GM21515 (cell line): ENCODE data around the gene ILRUN.
"Not testable (repeated sequence)": the region's sequence is repeated elsewhere in the genome, so short reads cannot be mapped to it uniquely, and the experiment has no call there.

ENCODE experiments used
- ATAC-seq: cut with Tn5 transposase; IDR thresholded peaks from one replicate; pipeline ENCODE4 v1.9.1; 2021; ENCODE audit not compliant: unreplicated experiment

The ILRUN gene

DNA sequence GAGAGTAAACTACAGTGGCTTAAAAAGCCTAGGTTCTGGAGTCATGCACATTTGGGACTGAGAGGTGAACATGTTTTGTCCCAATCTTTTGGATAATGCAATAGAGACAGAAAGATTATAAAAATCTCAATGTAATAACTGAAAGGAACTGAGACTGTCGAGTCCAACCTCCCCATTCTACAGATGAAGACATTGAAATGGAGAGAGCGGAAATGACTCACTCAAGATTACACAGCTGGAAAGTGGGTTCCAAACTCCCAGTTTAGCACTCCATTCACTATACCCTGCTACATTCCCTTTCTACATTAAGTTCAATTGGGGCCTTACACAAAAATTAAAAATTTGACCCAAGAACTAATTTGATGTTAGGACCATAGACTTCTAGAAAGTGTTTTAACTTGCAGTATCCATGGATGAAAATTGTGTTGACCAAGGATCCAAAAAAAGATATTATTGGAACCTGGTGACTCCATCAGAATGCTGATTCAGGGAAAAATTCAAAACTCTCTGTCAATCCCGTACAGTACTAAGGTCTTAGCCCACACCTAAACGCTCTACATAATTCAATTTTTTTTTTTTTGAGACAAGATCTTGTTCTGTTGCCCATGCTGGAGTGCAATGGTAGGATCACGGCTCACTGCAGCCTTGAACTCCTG lies 1.5 kb upstream of the ILRUN start:
- ATAC-seq = no peak

DNA sequence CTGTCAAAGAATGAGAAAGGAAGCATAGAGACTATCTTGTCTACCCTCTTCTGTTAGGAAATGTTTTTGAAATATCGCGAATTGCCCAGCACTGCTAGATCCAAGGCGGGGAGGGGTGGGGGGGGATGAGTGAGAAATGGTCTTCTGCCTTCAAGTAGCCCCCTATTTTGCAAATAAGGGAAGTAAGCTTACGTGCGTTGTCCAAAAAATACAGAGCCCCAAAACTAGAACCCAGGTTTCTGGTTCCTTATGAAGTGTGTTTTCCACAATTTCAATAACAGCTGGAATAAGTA lies 923 bp upstream of the ILRUN start:
- ATAC-seq = no peak

DNA sequence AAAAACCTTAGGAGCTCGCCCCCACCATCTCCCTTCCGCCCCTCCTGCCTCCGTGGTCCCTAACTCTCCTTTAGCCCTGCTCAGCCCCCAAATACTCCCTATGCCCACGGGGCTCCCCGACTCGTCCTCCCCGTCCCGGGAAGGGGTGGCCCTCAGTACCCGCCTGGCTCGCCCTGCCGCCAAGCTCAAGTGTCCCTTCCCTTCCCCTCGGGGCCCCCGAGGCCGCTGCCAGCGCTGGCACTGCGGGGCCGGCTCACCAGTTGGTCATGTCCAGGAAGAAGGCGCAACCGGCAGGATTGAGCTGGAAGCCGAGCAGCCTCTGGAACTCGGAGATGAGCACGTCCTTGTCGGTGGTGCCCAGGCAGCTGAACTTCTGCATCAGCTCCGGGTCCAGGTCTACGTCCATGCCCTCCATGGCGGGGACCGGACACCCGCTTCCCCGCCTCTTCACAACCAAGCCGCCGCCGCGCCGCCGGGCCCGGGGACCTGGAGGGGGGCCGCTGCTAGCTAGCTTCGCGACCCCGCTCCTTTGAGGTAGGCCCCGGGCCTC lies 303 bp downstream of the ILRUN start:
- ATAC-seq = peak; percentile 29

DNA sequence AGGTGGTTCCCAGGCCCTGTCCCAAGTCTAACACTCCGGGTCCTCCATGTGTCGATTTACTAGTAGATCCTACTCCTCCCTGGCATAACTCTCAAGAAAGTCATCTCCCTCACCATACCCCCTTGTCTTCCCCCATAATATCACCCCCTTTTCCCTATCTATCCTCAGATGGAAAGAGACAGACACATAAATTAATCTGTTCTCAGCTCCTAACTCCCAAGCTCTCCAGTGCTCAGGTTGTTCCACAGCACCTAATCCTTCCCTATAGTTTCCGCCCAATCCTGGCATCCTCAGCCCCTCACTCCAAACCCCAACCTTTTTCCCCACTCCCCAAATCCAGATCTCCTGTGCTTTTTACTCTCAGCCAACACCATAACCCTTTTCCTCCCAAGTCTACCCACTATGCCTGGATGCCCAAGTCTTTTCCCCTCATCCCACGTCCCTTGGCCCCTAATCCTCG lies 808 bp downstream of the ILRUN start:
- ATAC-seq = no peak

DNA sequence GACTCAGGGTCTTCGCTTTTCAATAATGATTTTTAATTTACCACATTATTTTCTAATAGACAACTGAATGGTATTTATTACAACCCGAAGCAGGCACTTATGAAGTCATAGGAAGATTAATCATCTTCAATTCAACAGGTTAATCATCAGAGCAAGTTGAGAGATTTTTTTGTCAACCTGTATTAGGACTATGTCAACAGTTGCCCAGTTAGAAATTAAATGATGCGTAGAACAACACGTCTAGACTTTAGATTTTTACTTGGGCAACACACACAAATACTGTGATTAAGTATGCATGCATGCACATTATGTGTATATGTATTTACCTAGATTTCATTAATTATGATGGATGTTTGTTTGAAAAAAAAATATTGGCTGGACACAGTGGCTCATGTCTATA lies 4.3 kb downstream of the ILRUN start:
- no peak for ATAC-seq

DNA sequence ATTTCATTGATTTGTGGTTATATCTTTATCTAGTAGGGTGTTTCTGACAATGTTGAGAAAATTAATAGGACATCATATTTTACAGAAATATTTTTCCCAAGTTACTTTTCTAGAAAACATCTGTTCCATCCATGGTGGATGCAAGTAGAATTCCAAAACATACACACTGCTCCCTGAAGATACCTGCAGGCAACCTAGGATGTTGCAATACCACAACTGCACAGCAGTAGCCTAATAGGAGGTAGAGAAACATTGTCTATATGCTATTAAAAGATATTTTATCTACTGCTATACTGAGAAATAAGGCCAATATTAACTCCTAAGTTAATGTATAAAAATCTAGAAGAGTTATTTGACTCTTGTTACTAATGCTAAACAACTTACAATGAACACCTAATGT lies 6.8 kb downstream of the ILRUN start:
- no peak for ATAC-seq

DNA sequence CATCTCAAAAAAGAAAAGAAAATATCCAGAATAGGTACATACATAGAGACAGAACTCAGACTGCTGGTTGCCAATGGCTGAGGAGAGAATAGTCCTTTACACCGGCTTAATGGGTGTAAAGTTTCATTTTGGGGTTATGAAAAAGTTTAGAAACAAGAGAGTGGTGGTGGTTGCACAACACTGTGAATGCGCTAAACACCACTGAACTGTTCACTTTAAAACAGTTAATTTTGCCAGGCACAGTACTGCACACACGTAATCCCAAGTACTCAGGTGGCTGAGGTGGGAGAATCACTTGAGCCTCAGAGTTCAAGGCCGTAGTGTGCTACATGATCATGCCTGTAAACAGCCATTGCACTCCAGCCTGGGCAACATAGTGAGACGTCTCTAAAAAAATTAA lies 7.6 kb downstream of the ILRUN start:
- ATAC-seq = no peak

DNA sequence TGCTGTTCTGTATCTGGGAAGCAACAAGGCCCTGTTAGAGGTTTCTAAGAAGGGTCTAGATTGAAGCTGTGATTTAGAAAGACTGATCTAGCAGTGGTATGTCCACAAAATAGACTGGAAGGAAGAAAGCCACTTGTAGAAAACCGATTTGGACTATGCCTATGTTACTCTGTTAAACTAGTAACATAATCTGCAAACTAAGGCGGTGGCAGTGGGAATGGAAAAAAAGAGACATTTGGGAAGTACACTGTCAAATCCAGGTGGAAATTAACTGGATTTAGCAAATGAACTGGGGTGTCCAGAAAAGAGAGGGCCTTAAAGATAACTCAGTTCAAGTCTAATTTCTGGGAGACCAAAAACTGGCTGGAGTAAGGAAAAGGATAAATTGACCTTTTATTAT lies 11.6 kb downstream of the ILRUN start:
- ATAC-seq = no peak

DNA sequence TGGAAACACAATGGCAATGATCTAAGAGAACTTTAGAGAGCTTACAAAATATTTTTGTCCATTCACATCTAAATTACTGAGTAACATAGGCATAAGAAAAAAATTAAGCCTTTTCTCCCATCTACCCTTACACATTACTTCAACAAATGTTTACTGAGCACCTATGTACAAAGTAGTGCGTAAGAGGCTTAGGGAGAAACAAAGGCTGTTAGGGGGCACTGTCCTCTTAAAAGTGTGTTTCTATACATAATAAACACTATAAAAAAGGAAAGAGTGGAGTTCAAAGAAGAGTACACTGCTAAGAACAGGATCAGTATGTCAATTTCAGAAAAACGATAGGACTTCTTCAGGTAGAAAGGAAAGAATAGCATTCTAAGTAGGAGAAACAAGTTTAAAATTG lies 12.2 kb downstream of the ILRUN start:
- no peak for ATAC-seq

DNA sequence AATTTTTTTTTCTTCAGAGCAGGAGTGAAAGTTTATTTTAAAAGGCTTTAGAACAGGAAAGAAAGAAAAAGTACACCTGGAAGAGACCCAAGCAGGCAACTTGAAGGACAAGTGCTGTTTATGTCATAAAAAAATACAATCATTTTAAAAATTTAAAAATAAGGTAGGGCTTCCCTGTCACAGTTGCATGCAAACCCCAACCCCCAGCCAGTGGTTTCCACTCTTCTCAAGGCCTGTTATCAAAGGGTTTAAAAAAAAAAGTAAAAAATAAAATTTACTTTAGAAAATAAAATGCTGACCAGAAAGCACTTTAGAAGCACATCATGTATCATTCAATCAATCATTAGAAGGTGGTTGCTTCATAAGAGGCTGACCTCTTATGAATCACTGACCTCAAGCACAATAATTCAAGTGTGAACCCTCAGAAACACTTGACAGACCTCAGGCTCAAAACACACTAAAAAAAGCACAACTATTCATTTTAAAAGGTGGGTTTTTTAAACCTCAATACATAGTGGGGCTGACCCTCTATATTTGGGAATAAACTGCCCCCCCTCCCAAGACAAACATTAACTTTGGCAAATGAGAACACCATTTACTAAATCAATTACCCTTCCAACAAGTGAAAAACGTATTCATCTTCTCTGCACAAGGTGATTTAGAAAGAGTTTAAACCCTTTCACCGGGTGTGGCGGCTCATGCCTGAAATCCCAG lies 15.6 kb downstream of the ILRUN start:
- ATAC-seq = no peak

DNA sequence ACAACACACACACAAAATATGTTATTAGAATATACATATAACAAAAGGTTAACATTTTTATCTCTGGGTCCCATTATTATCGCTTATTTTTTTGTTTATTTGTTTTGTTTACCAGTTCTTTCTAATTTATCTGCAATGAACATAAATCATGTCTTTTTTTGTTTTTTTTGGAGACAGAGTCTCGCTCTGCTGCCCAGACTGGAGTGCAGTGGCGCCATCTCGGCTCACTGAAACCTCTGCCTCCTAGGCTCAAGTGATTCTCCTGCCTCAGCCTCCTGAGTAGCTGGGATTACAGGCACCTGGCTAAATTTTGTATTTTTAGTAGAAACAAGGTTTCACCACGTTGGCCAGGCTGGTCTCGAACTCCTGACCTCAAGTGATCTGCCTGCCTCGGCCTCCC lies 16.3 kb downstream of the ILRUN start:
- not testable (repeated sequence) for ATAC-seq

DNA sequence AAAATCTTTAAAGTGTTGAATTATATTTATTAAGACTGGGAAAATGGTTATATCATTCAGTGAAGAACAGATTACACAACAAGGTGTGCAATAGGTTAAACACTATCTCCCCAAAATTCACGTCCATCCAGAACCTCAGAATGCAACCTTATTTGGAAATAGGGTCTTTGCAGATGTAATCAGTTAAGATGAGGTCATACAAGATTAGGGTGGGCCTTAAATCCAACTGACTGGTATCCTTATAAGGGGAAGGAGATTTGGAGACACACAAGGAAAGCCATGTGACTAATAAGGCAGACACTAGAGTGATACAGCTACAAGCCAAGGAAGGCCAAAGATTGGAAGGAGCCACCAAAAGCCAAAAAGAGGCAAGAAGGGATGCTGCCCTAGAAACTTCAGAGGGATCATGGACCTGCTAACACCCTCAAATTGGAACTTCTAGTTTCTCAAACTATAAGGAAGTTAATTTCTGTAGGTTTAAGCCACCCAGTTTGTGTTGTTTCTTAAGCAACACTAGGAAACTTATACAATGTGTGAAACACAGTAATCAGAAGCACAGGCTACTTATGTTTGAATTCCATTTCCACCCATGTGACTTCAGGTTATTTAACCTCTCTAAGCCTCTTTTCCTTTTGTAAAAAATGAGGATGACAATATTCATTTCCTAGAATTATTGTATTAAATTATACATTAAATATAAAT lies 16.9 kb downstream of the ILRUN start:
- no peak for ATAC-seq

DNA sequence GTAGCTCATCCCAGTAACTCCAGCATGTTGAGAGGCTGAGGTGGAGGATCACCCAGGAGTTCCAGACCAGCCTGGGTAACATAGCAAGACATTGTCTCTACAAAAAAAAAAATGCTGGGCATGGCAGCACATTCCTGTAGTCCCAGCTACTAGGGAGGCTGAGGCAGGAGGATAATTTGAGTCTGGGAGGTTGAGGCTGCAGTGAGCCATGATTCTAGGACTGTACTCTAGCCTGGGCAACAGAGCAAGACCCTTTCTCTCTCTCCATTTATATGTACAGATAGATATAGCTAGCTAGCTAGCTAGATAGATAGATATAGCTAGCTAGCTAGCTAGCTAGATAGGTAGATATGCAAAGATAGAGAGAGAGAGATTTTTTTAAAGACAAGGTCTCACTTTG lies 20.4 kb downstream of the ILRUN start:
- no peak for ATAC-seq

DNA sequence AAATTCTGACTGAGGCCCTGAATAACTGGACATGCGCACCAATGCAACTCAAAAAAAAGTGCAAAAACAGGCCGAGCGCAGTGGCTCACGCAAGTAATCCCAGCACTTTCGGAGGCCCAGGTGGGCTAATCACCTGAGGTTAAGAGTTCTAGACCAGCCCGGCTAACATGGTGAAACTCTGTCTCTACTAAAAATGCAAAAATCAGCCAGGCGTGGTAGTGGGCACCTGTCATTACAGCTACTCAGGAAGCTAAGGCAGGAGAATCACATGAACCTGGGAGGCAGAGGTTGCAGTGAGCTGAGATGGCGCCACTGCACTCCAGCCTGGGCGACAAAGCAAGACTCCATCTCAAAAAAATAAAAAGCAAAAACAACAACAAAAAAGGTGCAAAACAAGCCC lies 21.6 kb downstream of the ILRUN start:
- ATAC-seq = not testable (repeated sequence)

DNA sequence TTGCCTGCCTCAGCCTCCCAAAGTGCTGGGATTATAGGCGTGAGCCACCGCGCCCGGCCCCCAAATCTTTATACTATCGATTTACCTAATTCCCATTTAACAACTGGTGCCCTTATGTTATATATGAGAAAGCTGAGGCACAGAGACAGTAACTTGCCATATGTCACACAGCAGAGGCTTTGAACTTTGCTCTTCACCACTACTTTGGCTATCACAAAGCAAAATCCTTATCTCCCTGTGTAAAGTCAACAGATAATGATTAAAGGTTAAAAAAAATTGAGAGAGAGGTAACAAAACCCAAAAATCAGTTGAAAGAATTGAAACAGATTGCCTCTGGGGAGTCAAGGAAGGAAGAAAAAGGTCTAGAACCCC lies 22.3 kb downstream of the ILRUN start:
- ATAC-seq = no peak

DNA sequence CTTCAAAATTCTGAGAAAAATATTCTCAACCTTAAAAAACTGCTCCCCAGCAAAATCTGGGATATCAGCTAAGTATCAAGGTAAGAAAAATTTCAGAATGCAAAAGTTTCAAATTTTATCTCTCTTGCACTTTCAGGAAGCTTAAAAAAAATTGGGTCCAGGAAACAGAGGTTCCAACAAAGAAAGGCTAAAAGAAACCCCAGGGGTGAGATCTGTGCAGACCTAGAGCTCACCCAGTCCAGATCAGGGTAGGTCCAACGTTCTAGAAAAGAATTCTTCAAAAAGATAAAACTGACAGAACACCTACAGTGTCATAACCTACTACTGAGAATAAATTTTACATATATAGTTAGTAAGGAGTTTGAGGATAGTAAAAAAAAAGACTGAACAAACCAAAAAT lies 23.5 kb downstream of the ILRUN start:
- ATAC-seq = no peak

DNA sequence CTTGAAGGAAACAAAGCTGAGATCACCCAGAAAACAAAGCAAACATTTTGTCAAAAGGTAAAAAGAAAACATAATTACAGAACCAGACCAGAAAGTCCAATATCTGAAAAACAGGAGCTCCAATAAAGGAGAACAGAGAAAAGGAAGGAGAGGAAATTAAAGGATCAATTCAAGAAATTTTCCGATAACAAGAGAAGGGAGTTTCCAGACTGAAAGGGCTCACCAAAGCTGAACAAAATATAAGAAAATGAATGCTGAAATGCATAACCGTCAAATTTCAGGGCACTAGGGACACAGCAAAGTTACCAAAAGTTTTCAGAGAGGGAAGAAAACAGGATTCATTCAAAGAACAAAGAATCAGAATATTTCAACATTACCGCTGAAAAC lies 23.9 kb downstream of the ILRUN start:
- no peak for ATAC-seq

DNA sequence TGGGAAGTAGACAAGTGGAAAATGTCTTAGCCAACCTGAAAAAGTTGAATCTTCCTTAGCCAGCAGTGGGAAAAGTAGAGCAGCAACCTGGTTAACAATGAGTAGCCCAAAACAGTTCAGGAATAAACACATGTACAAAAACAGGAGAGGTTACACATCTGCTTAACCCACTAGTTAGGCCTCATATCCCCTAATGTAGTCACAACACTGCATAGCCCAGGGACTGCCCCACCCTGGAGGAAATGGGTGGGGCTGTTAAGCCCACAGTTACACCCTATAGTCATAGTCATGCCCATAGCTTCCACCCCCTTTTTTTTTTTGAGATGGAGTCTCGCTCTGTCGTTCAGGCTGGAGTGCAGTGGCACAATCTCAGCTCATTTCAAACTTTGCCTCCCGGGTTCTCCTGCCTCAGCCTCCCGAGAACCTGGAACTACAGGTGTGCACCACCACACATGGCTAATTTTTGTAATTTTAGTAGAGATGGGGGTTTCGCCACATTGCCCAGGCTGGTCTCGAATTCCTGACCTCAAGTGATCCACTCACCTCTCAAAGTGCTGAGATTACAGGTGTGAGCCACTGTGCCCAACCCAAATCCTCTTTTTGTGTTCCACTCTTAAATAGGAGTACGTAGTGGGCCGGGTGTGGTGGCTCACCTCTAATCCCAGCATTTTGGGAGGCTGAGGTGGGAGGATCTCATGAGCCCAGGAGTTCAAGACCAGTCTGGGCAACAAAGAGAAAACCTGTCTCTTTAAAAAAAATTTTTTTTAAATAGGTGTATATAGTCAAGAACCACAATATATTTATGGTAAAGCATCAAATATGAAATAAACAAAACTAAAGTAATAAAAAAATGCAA lies 24.5 kb downstream of the ILRUN start:
- ATAC-seq = peak; percentile 77

DNA sequence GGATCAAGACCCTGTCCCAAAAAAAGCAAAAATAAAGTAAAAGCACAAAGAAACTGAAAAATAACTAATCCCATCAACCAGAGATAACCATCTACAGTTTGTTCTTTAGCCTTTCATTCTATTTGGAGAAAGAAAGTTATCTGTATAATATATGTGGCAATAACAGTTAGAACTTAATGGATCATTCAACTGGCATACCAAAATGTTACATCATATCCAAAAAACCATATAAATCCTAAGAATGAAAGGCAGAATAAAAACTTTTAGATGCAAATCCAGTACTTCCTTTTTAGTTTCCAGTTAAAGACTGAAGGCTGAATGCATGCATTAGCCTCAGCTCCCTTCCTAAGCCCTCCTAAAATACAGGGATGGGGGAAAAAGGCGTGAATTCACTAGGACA lies 25.2 kb downstream of the ILRUN start:
- no peak for ATAC-seq

DNA sequence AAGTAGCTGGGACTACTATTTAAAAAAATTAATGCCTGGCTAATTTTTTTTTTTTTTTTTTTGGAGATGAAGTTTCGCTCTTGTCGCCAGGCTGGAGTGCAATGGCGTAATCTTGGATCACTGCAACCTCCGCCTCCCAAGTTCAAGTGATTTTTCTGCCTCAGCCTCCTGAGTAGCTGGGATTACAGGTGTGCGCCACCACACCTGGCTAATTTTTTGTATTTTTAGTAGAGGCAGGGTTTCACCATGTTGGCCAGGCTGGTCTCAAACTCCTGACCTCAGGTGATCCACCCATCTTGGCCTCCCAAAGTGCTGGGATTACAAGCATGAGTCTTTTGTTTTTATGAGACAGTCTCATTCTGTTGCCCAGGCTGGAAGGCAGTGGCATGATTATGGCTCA lies 27.8 kb downstream of the ILRUN start:
- ATAC-seq = not testable (repeated sequence)

DNA sequence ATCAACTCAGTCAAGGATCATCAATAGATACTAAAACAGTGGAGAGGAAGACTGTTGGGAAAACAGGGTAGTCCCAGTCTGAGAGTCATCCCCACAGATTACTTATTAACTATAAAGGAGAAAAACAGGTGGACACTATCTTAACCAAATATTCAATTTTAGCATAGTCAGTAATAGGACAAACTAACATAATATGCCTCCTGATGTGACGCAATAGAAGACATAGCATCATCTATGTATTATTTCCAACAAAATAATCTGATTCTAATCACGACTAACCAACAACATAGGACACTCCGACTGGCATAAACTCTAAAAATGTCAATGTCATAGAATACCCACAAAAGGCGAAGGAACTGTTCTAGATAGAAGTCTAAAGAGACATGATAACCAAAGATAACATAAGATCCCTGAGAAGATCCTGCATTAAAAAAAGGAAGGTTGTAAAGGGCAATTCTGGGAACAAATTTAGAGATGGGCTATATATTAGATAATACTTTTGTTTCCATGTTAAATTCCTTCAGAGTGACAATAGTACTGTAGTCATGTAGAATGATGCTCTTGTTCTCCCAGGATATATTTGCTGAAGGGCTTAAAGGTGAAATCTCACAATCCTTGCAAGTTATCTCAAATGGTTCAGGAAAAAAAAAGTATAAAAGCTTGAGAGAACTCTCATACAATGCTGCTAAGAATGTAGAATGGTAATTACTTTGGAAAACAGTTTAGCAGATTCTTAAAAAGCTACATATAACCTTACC lies 28.9 kb downstream of the ILRUN start:
- no peak for ATAC-seq
